ENCODE data around the gene XRCC5.

The XRCC5 gene

DNA sequence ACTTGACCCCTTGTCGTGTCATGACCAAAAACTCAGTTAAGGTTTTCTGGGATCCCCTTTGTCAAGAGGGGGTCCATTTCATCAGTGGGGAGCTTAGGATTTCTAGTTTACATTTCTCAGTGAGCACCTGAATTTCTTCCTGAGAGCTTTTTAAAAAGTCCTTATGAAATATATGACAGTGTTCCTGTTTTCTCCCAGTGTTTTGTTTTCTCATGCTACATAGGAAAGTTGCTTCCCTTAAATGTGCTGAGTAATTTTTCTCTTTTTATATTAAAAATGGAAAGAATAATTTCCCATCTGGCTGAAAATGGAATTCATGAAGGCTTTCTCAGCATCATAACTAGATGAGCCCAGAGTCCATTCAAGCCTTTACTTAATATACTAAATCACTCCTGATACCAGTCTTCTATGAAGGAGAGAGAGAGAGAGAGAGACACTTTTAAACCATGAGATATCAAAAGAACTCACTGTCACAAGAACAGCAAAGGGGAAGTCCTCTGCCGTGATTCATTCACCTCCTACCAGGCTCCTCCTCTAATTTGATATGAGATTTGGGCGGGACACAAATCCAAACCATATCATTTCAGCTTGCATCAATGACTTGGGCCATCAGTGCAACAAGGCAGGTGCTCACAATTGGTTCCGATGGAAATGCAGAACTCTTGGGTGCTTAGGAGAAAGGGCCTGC, 61.1 kb downstream of the XRCC5 start:
- no peak for DNase-seq (ENCODE audit: low read depth, low spot score)
- CTCF ChIA-PET: interaction anchor here (1.0 kb wide), 1 partner anchor 10 kb away, joined by 3 read pairs; no protein-coding TSS in a partner anchor
- POLR2A ChIA-PET: no interaction called here
- TF ChIP-seq, protein P1, sequence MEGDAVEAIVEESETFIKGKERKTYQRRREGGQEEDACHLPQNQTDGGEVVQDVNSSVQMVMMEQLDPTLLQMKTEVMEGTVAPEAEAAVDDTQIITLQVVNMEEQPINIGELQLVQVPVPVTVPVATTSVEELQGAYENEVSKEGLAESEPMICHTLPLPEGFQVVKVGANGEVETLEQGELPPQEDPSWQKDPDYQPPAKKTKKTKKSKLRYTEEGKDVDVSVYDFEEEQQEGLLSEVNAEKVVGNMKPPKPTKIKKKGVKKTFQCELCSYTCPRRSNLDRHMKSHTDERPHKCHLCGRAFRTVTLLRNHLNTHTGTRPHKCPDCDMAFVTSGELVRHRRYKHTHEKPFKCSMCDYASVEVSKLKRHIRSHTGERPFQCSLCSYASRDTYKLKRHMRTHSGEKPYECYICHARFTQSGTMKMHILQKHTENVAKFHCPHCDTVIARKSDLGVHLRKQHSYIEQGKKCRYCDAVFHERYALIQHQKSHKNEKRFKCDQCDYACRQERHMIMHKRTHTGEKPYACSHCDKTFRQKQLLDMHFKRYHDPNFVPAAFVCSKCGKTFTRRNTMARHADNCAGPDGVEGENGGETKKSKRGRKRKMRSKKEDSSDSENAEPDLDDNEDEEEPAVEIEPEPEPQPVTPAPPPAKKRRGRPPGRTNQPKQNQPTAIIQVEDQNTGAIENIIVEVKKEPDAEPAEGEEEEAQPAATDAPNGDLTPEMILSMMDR (IDR thresholded peaks at IDR 0.05; ENCODE audit: insufficient read depth, low read length, missing control alignments): no peak
- no peak overlapping the region for H3K4me3 ChIP-seq (ENCODE audit: low read depth, low read length)

DNA sequence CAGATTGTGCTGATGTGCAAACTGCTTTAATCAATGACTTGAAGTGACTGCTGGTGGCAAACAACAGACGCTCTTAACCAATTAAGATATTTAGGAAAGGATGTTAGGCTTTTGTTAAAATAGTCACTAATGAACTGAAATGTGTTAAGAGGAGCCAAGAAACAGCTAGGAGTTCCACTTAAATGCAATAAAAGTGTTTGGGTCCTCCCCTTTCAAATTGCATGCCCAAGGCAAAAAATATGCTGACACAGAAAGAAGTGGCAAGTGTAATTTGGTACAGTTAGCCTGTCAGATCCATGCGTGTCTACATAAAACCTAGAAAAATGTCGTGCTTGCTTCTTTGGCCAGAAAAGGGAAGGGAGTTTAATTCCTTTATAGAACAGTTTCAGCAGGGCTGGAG, 61.9 kb downstream of the XRCC5 start:
- ChIA-PET CTCF (interaction anchor here (1.0 kb wide), 1 partner anchor 11 kb away, joined by 3 read pairs; no protein-coding TSS in a partner anchor), POLR2A (interaction anchor here (1.1 kb wide), 1 partner anchor 13 kb away, joined by 3 read pairs; no protein-coding TSS in a partner anchor)
- TF ChIP-seq, protein P1 (IDR thresholded peaks at IDR 0.05; ENCODE audit: insufficient read depth, low read length, missing control alignments): no peak
- no peak overlapping the region for H3K4me3 ChIP-seq (ENCODE audit: low read depth, low read length)
- DNase-seq (ENCODE audit: low read depth, low spot score): no peak

GRCh38 chr2:216172493-216172892, 63.3 kb downstream of the XRCC5 start:
- no peak for DNase-seq (ENCODE audit: low read depth, low spot score)
- no peak overlapping the region for H3K4me3 ChIP-seq (ENCODE audit: low read depth, low read length)
- CTCF ChIA-PET: interaction anchor here (1.1 to 1.3 kb wide), 2 partner anchors 232 to 238 kb away, joined by 3 to 5 read pairs; no protein-coding TSS in a partner anchor
- POLR2A ChIA-PET: no interaction called here
- TF ChIP-seq, protein P1 (IDR thresholded peaks at IDR 0.05; ENCODE audit: insufficient read depth, low read length, missing control alignments): no peak

DNA sequence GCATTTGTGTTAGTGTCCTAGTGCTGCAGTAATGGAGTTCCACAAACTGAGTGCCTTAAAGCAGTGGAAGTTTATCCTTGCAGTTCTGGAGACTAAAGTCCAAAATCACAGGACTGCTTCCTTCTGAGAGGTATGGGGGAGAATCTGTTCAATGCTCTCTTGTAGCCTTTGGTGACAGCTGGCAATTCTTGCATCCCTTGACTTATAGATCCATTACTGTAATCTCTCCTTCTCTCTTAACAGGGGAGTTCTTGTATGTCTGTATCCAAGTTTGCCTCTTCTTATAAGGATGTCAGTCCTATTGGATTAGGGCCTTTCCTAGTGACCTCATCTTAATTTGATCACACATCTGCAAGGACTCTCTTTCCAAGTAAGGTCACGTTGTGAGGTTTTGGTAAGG, 69.9 kb downstream of the XRCC5 start:
- no peak overlapping the region for H3K4me3 ChIP-seq (ENCODE audit: low read depth, low read length)
- CTCF ChIA-PET: no interaction called here
- TF ChIP-seq, protein P1 (IDR thresholded peaks at IDR 0.05; ENCODE audit: insufficient read depth, low read length, missing control alignments): no peak
- no peak for DNase-seq (ENCODE audit: low read depth, low spot score)
- POLR2A ChIA-PET: no interaction called here

- TF ChIP-seq, protein P1 (IDR thresholded peaks at IDR 0.05; ENCODE audit: insufficient read depth, low read length, missing control alignments): no peak
- DNase-seq (ENCODE audit: low read depth, low spot score): no peak
- CTCF ChIA-PET: no interaction called here
- no peak overlapping the region for H3K4me3 ChIP-seq (ENCODE audit: low read depth, low read length)
- POLR2A ChIA-PET: no interaction called here
These were observed 72.2 kb downstream of the XRCC5 start for GRCh38 chr2:216181351-216181750.

- ChIA-PET POLR2A (no interaction called here), CTCF (interaction anchor here (1.1 to 1.6 kb wide), 2 partner anchors 12 to 68 kb away, joined by 3 to 4 read pairs; no protein-coding TSS in a partner anchor)
- H3K4me3 ChIP-seq (ENCODE audit: low read depth, low read length): no peak overlapping the region
- TF ChIP-seq, protein P1 (IDR thresholded peaks at IDR 0.05; ENCODE audit: insufficient read depth, low read length, missing control alignments): no peak
- DNase-seq (ENCODE audit: low read depth, low spot score): no peak
These were observed 72.9 kb downstream of the XRCC5 start for GRCh38 chr2:216181953-216182461.
